ENCODE results near the gene IL12A.

Gene IL12A

GRCh38 chr3:160027541-160028195 is 39.0 kb downstream of the IL12A start:
- no peak for DNase-seq (ENCODE audit: low read depth)

- no peak for DNase-seq (ENCODE audit: low read depth)
Observed at GRCh38 chr3:160035757-160036156, 47.1 kb downstream of the IL12A start.

GRCh38 chr3:160038862-160039562 is 50.4 kb downstream of the IL12A start:
- DNase-seq (ENCODE audit: low read depth) = no peak

GRCh38 chr3:160040181-160040580 is 51.5 kb downstream of the IL12A start:
- no peak for DNase-seq (ENCODE audit: low read depth)

GRCh38 chr3:160041465-160041864 is 52.8 kb downstream of the IL12A start:
- DNase-seq (ENCODE audit: low read depth) = no peak

GRCh38 chr3:160044121-160044520 is 55.5 kb downstream of the IL12A start:
- no peak for DNase-seq (ENCODE audit: low read depth)
